ENCODE measurements around the gene INPP5A.
"Not testable (repeated sequence)": the region's sequence is repeated elsewhere in the genome, so short reads cannot be mapped to it uniquely, and the experiment has no call there.

The INPP5A gene

GRCh38 chr10:132503581-132504421, 33.8 kb upstream of the INPP5A start:
- FAIRE-seq (no peak), DNase-seq (ENCODE audit: insufficient read length, low spot score) (no peak)
- TF ChIP-seq PAX5 (IDR thresholded peaks at IDR 0.05; ENCODE audit: insufficient read depth, low read length, severe bottlenecking) (no peak), SPI1 (IDR thresholded peaks at IDR 0.05; ENCODE audit: low read depth, low read length) (no peak), POU2F2 (IDR thresholded peaks at IDR 0.05; ENCODE audit: low read depth, low read length) (no peak), POLR2A (IDR thresholded peaks at IDR 0.05; ENCODE audit: low read depth, low read length) (no peak), TAF1 (IDR thresholded peaks at IDR 0.05; ENCODE audit: low read depth, low read length) (no peak), POLR2AphosphoS5 (IDR thresholded peaks at IDR 0.05; ENCODE audit: low read depth, low read length) (no peak)

DNA sequence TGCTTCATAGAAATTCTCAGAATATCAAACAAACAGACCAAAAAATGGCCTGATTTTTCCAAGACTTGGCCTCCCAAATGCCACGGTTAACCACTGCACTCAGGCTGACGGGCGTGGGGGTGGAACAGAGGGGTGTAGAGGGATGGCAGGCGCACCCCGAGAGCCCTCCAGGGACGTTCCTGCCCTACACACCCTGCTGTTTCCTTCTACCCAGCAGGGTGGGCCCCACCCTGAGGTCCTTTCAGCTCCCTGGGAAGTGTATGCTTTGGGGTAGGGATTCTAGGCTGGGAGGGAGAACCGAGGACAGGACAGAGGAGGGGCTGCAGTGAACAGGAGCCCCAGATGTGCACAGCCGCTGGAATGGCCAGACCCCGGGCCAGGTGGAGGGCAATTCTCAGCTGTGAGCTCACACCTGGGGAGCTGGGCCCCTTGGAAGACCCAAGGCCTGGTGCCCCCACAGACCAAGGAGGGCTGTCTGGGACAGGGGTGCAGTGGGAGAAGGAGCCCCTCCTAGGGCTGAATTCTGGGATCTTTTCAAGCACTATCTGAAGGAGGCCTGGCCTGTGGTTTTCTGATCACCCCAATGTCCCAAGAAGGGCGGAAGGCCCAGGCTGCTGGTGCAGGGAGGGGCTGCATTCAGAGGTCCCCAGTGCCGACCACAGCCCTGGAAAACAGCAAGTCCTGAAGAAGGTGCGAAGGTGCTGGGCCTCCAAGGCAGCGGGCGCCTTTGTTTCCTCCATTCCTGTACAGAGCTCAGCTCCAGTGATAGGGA, 32.9 kb upstream of the INPP5A start:
- FAIRE-seq: no peak
- TF ChIP-seq PAX5 (IDR thresholded peaks at IDR 0.05; ENCODE audit: insufficient read depth, low read length, severe bottlenecking): no peak
- no peak for TF ChIP-seq TAF1 (IDR thresholded peaks at IDR 0.05; ENCODE audit: low read depth, low read length)
- TF ChIP-seq POLR2AphosphoS5 (IDR thresholded peaks at IDR 0.05; ENCODE audit: low read depth, low read length): no peak
- no peak for TF ChIP-seq POU2F2 (IDR thresholded peaks at IDR 0.05; ENCODE audit: low read depth, low read length)
- TF ChIP-seq POLR2A (IDR thresholded peaks at IDR 0.05; ENCODE audit: low read depth, low read length): no peak
- no peak for TF ChIP-seq SPI1 (IDR thresholded peaks at IDR 0.05; ENCODE audit: low read depth, low read length)

GRCh38 chr10:132505546-132505945, 32.0 kb upstream of the INPP5A start:
- not testable (repeated sequence) for DNase-seq (ENCODE audit: insufficient read length, low spot score); FAIRE-seq

More for the DNA sequence above, 32.9 kb upstream of the INPP5A start:
- DNase-seq (ENCODE audit: insufficient read length, low spot score): no peak

DNA sequence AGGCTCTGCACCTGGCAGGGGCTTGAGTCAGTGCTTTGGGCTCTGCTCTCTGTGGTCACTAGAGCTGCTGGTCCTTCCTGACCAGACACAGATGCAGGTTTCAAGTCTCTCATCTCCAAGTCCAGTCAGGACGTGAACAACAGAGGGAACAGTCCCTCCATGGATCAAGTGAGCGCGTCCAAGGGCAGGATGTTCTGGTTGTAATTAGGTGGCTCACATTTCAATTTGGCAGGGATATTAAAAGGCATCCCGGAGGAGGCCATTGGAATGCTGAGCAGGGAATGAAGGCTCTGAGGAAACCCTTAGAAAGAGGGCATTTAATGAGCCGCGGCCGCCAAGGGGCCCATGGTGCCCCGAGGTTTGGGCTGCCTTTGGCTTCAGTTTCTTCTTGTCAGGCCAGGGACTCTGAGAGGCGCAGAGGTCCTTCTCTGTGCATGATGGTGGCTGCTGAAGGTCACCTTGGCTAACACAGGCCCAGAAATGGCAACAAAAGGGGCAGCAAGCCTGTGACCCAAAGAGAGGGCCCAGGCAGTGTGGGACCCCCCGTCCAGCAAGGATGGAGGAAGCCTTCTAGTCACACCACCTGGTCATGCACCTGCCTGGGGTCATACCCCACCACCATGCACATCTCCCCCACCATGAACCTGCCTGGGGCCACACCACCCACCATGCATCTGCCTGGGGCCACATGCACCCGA, 30.7 kb upstream of the INPP5A start:
- TF ChIP-seq PAX5 (IDR thresholded peaks at IDR 0.05; ENCODE audit: insufficient read depth, low read length, severe bottlenecking): no peak
- no peak for TF ChIP-seq POLR2AphosphoS5 (IDR thresholded peaks at IDR 0.05; ENCODE audit: low read depth, low read length)
- TF ChIP-seq POLR2A (IDR thresholded peaks at IDR 0.05; ENCODE audit: low read depth, low read length): no peak
- TF ChIP-seq POU2F2 (IDR thresholded peaks at IDR 0.05; ENCODE audit: low read depth, low read length): no peak
- TF ChIP-seq SPI1 (IDR thresholded peaks at IDR 0.05; ENCODE audit: low read depth, low read length): no peak
- TF ChIP-seq TAF1 (IDR thresholded peaks at IDR 0.05; ENCODE audit: low read depth, low read length): no peak
- FAIRE-seq: no peak

GRCh38 chr10:132507409-132507955, 30.1 kb upstream of the INPP5A start:
- TF ChIP-seq POU2F2 (IDR thresholded peaks at IDR 0.05; ENCODE audit: low read depth, low read length): no peak
- TF ChIP-seq TAF1 (IDR thresholded peaks at IDR 0.05; ENCODE audit: low read depth, low read length): no peak
- no peak for TF ChIP-seq SPI1 (IDR thresholded peaks at IDR 0.05; ENCODE audit: low read depth, low read length)
- no peak for TF ChIP-seq POLR2AphosphoS5 (IDR thresholded peaks at IDR 0.05; ENCODE audit: low read depth, low read length)
- no peak for TF ChIP-seq PAX5 (IDR thresholded peaks at IDR 0.05; ENCODE audit: insufficient read depth, low read length, severe bottlenecking)
- TF ChIP-seq POLR2A (IDR thresholded peaks at IDR 0.05; ENCODE audit: low read depth, low read length): no peak
- DNase-seq (ENCODE audit: insufficient read length, low spot score): peak; percentile 10
- FAIRE-seq: no peak

More for the DNA sequence above, 30.7 kb upstream of the INPP5A start:
- DNase-seq (ENCODE audit: insufficient read length, low spot score): no peak

GRCh38 chr10:132507956-132508490, 29.6 kb upstream of the INPP5A start:
- no peak for DNase-seq (ENCODE audit: insufficient read length, low spot score)
- TF ChIP-seq TAF1 (IDR thresholded peaks at IDR 0.05; ENCODE audit: low read depth, low read length): no peak
- no peak for FAIRE-seq

- FAIRE-seq (no peak), DNase-seq (ENCODE audit: insufficient read length, low spot score) (peak; percentile 12)
- no peak for TF ChIP-seq POU2F2 (IDR thresholded peaks at IDR 0.05; ENCODE audit: low read depth, low read length)
- TF ChIP-seq PAX5 (IDR thresholded peaks at IDR 0.05; ENCODE audit: insufficient read depth, low read length, severe bottlenecking): no peak
- TF ChIP-seq SPI1 (IDR thresholded peaks at IDR 0.05; ENCODE audit: low read depth, low read length): no peak
- no peak for TF ChIP-seq POLR2A (IDR thresholded peaks at IDR 0.05; ENCODE audit: low read depth, low read length)
- no peak for TF ChIP-seq TAF1 (IDR thresholded peaks at IDR 0.05; ENCODE audit: low read depth, low read length)
- no peak for TF ChIP-seq POLR2AphosphoS5 (IDR thresholded peaks at IDR 0.05; ENCODE audit: low read depth, low read length)
Observed at GRCh38 chr10:132508581-132509443, 28.8 kb upstream of the INPP5A start.

DNA sequence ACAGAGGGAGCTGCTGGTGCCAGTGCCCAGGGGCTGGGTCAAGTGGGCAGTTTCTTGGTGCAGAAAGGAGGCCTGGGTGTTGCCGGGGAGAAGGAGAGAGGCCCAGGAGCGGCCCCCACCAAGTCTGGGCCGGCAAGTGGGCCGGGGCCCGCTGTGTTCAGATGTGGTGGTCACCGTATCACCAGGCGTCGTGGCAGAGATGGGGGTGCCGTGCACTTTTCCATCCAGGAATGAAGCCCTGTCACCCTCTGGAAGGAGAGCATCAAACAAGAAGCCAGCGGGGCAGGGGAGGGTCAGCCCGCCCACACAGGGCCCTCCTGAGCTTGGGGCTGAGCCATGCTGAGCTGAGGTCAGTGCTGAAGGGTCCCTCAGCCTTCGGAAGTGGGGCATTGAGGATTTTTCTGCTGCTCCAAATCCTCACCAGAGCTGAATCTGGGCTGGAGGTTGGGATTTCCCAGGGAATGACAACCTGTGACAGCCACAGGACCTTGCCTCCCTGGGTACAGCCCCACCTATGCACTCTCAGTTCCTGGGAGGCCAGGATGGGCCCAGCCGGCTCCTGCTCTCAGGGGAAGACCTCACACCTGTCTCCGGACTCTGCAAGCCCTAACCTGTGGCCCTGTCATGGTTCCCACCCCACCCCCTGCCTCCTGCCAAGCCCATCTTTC, 27.9 kb upstream of the INPP5A start:
- FAIRE-seq (no peak), DNase-seq (ENCODE audit: insufficient read length, low spot score) (no peak)
- TF ChIP-seq SPI1 (IDR thresholded peaks at IDR 0.05; ENCODE audit: low read depth, low read length) (no peak), POLR2AphosphoS5 (IDR thresholded peaks at IDR 0.05; ENCODE audit: low read depth, low read length) (no peak), POU2F2 (IDR thresholded peaks at IDR 0.05; ENCODE audit: low read depth, low read length) (no peak), TAF1 (IDR thresholded peaks at IDR 0.05; ENCODE audit: low read depth, low read length) (no peak), POLR2A (IDR thresholded peaks at IDR 0.05; ENCODE audit: low read depth, low read length) (no peak), PAX5 (IDR thresholded peaks at IDR 0.05; ENCODE audit: insufficient read depth, low read length, severe bottlenecking) (no peak)
